Measurements from ENCODE around the gene SPRED2.

Gene SPRED2

DNA sequence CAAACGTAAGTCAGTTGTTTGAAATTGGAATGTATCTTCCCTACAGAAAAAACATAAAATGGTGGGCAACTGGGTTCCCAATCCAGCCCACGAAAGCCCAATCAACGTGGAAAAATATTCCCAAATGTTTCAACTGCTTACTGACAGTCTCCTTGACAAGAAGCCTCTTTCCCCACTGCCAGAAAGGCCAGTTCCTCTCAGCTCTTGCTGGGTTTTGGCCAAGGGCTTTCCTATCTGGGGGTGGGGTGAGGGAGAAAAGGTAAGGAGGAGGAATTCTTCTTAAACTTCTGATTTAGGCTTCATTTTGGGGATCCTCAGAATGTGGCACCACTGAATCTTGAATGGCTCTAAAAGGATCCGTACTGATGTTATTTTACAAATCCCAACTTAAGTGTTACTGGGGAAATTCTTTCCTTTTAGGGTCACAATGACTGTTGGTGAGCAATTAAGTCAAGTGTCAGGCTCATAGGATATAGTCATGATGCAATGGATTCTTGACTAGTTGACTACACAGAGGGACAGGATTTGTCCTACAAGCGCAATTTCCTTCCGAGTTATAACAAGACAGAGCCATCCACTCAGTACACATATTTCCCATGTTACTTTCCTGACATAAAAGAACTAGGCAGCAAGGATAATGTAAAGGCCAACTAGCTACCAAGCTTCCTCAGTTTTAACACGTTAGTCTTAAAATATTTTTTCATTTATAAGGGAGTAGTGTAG lies 73.6 kb downstream of the SPRED2 start:
- TF ChIP-seq SIN3A (IDR thresholded peaks at IDR 0.05; ENCODE audit: borderline replicate concordance, insufficient read depth, low read length) (no peak), POLR2AphosphoS5 (IDR thresholded peaks at IDR 0.05; ENCODE audit: low read depth, low read length) (no peak), TAF1 (IDR thresholded peaks at IDR 0.05; ENCODE audit: borderline replicate concordance, insufficient read depth, low read length) (no peak), FOXP2 (optimal IDR thresholded peaks at IDR 0.05; ENCODE audit: borderline replicate concordance, extremely low read depth, extremely low read length, insufficient read depth) (no peak)

DNA sequence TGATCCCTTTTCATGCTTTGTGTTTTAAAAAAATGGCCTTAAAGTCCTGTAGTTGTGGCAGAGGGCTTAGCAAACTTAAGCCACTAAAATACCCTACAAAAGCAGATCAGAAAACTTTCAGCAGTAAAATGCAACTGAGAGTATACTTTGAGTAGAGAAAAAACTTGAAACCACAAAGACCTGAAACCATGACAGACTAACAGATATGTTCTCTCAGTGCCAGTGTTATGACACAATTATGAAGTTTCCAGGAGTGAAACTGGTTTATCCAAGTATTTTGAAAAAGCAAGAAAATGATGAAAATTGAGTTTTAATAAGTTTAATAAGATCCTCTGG lies 74.5 kb downstream of the SPRED2 start:
- no peak for TF ChIP-seq POLR2AphosphoS5 (IDR thresholded peaks at IDR 0.05; ENCODE audit: low read depth, low read length)
- no peak for TF ChIP-seq TAF1 (IDR thresholded peaks at IDR 0.05; ENCODE audit: borderline replicate concordance, insufficient read depth, low read length)
- no peak for TF ChIP-seq FOXP2 (optimal IDR thresholded peaks at IDR 0.05; ENCODE audit: borderline replicate concordance, extremely low read depth, extremely low read length, insufficient read depth)
- no peak for TF ChIP-seq SIN3A (IDR thresholded peaks at IDR 0.05; ENCODE audit: borderline replicate concordance, insufficient read depth, low read length)
- TF ChIP-seq, protein P1, sequence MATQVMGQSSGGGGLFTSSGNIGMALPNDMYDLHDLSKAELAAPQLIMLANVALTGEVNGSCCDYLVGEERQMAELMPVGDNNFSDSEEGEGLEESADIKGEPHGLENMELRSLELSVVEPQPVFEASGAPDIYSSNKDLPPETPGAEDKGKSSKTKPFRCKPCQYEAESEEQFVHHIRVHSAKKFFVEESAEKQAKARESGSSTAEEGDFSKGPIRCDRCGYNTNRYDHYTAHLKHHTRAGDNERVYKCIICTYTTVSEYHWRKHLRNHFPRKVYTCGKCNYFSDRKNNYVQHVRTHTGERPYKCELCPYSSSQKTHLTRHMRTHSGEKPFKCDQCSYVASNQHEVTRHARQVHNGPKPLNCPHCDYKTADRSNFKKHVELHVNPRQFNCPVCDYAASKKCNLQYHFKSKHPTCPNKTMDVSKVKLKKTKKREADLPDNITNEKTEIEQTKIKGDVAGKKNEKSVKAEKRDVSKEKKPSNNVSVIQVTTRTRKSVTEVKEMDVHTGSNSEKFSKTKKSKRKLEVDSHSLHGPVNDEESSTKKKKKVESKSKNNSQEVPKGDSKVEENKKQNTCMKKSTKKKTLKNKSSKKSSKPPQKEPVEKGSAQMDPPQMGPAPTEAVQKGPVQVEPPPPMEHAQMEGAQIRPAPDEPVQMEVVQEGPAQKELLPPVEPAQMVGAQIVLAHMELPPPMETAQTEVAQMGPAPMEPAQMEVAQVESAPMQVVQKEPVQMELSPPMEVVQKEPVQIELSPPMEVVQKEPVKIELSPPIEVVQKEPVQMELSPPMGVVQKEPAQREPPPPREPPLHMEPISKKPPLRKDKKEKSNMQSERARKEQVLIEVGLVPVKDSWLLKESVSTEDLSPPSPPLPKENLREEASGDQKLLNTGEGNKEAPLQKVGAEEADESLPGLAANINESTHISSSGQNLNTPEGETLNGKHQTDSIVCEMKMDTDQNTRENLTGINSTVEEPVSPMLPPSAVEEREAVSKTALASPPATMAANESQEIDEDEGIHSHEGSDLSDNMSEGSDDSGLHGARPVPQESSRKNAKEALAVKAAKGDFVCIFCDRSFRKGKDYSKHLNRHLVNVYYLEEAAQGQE (IDR thresholded peaks at IDR 0.05; ENCODE audit: insufficient read depth in 1 of 2, low read depth in 2 of 2, low read length in 2 of 2), result no peak

DNA sequence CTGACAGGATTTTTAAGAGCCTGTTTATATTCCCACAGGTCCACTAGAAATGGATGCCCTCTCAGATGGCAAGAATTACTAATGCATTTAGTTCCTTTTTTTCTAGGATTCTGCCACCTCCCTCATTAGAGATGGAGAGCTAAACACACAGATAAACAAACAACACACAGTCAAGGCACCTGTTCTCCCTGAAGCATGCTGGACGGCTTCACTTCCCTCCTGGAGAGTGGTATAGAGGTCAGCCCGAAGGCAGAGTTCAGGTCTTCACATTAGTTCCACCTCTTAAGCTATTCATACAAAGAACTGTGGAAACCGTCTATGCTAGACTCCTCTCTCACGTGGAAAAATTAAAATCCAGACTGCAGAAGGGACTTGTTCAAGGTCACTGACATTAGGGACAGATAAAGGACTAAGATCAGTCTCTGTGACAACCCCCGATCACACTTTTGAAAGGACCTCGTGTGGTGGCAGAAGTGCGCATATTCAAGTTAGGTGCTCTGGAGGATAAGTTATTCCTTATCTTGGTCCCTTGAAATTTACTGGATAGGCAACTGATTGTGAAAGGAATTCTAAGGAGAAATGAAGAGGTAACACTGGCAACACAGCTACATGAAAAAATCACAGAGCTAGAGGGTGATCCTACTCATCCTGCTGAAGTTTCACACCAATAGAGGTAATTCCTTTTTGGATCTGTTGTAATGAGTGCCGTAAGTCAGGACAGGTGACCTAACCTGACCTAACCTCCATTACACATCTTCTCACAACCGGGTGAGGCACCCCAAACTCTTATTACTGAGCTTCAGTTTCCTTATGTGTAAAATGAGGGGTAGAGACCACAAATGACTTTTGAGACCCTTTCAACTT lies 75.1 kb downstream of the SPRED2 start:
- TF ChIP-seq SIN3A (IDR thresholded peaks at IDR 0.05; ENCODE audit: borderline replicate concordance, insufficient read depth, low read length) (no peak), POLR2AphosphoS5 (IDR thresholded peaks at IDR 0.05; ENCODE audit: low read depth, low read length) (no peak), FOXP2 (optimal IDR thresholded peaks at IDR 0.05; ENCODE audit: borderline replicate concordance, extremely low read depth, extremely low read length, insufficient read depth) (no peak), TAF1 (IDR thresholded peaks at IDR 0.05; ENCODE audit: borderline replicate concordance, insufficient read depth, low read length) (no peak)
- TF ChIP-seq, protein P1 (IDR thresholded peaks at IDR 0.05; ENCODE audit: insufficient read depth in 1 of 2, low read depth in 2 of 2, low read length in 2 of 2), result no peak

DNA sequence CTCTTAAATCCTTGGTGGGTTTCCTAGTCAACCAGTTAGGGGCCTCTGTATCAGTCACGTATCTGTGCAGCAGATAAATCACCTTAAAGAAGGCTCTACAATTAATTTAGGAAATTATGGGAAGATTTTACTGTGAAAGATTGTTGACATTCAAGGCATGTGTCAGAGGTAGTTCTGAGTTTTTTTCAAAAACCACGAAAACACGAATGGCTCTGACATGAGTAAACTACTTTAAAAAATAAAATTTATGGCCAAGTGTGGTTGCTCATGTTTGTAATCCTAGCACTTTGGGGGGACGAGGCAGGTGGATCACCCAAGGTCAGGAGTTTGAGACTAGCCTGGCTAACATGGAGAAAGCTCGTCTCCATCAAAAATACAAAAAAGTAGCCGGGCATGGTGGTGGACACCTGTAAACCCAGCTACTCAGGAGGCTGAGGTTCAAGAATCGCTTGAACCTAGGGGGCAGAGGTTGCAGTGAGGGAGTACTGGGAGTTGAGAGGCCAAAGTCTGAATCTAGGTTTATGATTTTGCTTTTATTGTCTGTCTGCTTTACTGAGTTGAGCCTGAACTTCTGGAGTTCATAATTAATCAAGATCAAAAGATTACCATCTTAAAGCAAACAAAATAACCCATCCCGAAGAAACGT lies 77.1 kb downstream of the SPRED2 start:
- TF ChIP-seq POLR2AphosphoS5 (IDR thresholded peaks at IDR 0.05; ENCODE audit: low read depth, low read length), result no peak
- TF ChIP-seq SIN3A (IDR thresholded peaks at IDR 0.05; ENCODE audit: borderline replicate concordance, insufficient read depth, low read length), result no peak
- no peak for TF ChIP-seq TAF1 (IDR thresholded peaks at IDR 0.05; ENCODE audit: borderline replicate concordance, insufficient read depth, low read length)

DNA sequence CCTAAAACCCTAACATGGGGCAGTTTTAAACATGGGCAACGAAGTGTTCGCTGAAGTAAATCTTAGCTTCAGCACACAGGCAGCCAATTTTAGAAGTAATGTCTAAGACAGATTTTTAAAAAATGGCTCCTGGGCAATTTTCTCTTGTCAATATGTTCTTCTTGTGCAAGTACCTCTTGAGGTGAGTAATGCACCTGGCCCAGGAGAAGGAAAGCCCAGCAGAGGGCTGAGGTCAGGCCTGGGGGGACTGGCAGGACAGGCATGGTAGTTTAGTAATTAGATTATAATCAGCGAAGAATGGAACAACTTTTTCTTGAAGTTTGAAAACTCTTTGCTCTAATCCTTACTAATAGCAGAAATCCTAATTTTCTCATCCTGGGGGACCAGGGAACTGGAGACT lies 77.6 kb downstream of the SPRED2 start:
- TF ChIP-seq, protein P1 (IDR thresholded peaks at IDR 0.05; ENCODE audit: insufficient read depth in 1 of 2, low read depth in 2 of 2, low read length in 2 of 2), result no peak

DNA sequence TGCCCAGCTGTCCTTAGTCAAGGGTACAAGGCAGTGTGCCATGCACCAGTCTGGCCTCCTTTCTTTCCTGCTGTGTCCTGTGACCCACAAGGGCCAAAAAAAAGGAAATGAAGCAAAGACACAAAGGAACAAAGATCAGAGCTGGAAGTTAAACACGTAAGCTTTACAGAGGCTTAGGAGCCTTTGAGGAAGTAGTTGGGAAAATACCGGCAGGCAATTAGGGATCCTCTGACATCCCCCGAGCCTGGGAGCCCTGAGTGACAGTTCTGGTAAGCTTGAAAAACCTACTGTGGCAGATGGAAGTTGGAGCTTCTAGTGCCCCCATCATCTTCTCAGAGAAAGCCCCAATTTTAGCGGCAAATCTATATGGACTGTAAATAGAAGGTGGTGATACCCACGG lies 78.5 kb downstream of the SPRED2 start:
- no peak for TF ChIP-seq FOXP2 (optimal IDR thresholded peaks at IDR 0.05; ENCODE audit: borderline replicate concordance, extremely low read depth, extremely low read length, insufficient read depth)
- no peak for TF ChIP-seq TAF1 (IDR thresholded peaks at IDR 0.05; ENCODE audit: borderline replicate concordance, insufficient read depth, low read length)
- no peak for TF ChIP-seq SIN3A (IDR thresholded peaks at IDR 0.05; ENCODE audit: borderline replicate concordance, insufficient read depth, low read length)
- TF ChIP-seq POLR2AphosphoS5 (IDR thresholded peaks at IDR 0.05; ENCODE audit: low read depth, low read length), result no peak
- TF ChIP-seq, protein P1 (IDR thresholded peaks at IDR 0.05; ENCODE audit: insufficient read depth in 1 of 2, low read depth in 2 of 2, low read length in 2 of 2), result no peak

All from PFSK-1 (cell line).